HG02970 (cell line): ENCODE results near the gene BACH2.
"Not testable (repeated sequence)": the region's sequence is repeated elsewhere in the genome, so short reads cannot be mapped to it uniquely, and the experiment has no call there.

Experiments used
- ATAC-seq: cut with Tn5 transposase; IDR thresholded peaks from one replicate; pipeline ENCODE4 v1.9.1; 2021; ENCODE audit warnings: mild to moderate bottlenecking, moderate library complexity, moderate number of reproducible peaks; ENCODE audit not compliant: unreplicated experiment, low FRiP score

BACH2 gene

GRCh38 chr6:89932245-89932802 is 364.3 kb downstream of the BACH2 start:
- no peak for ATAC-seq

GRCh38 chr6:89930789-89931188 is 365.9 kb downstream of the BACH2 start:
- ATAC-seq, result no peak

- ATAC-seq, result no peak
Observed at GRCh38 chr6:89928604-89929003, 368.0 kb downstream of the BACH2 start.

- no peak for ATAC-seq
Observed at GRCh38 chr6:89927791-89928550, 368.7 kb downstream of the BACH2 start.

- no peak for ATAC-seq
Observed at GRCh38 chr6:89927264-89927663, 369.4 kb downstream of the BACH2 start.

GRCh38 chr6:89925826-89926225 is 370.8 kb downstream of the BACH2 start:
- ATAC-seq, result no peak

GRCh38 chr6:89924231-89924630 is 372.4 kb downstream of the BACH2 start:
- no peak for ATAC-seq

GRCh38 chr6:89921691-89922090 is 375.0 kb downstream of the BACH2 start:
- ATAC-seq, result no peak

GRCh38 chr6:89921197-89921596 is 375.4 kb downstream of the BACH2 start:
- ATAC-seq, result no peak

GRCh38 chr6:89917801-89918366 is 378.8 kb downstream of the BACH2 start:
- ATAC-seq, result no peak

GRCh38 chr6:89917216-89917615 is 379.4 kb downstream of the BACH2 start:
- no peak for ATAC-seq

GRCh38 chr6:89916136-89916920 is 380.3 kb downstream of the BACH2 start:
- ATAC-seq, result no peak

- ATAC-seq, result no peak
Observed at GRCh38 chr6:89910902-89911240, 385.8 kb downstream of the BACH2 start.

GRCh38 chr6:89910001-89910901 is 386.4 kb downstream of the BACH2 start:
- ATAC-seq, result not testable (repeated sequence)

- no peak for ATAC-seq
Observed at GRCh38 chr6:89895276-89895874, 401.3 kb downstream of the BACH2 start.

- ATAC-seq, result no peak
Observed at GRCh38 chr6:89894169-89894568, 402.5 kb downstream of the BACH2 start, which contains the start of gene GJA10. Gene GJA10, plus strand, starts transcription at chr6:89894469. Its CDS starts 0 bp downstream, at chr6:89894469.

- ATAC-seq, result not testable (repeated sequence)
Observed at GRCh38 chr6:89892577-89892976, 404.1 kb downstream of the BACH2 start.

GRCh38 chr6:89890845-89891528 is 405.7 kb downstream of the BACH2 start:
- ATAC-seq, result not testable (repeated sequence)

- ATAC-seq, result no peak
Observed at GRCh38 chr6:89888871-89889270, 407.8 kb downstream of the BACH2 start.
